Activated CD4-positive, alpha-beta T cell treated with anti-CD3 and anti-CD28 coated beads, Interleukin-2, amount 50 U/mL, for 48 hours (primary cell): ENCODE results near the gene SLC22A12.

Experiments used
- DNase-seq, 2 experiments: peaks; one replicate each; pipeline ENCODE4 v3.0.0-alpha.2; 2020

Gene SLC22A12

DNA sequence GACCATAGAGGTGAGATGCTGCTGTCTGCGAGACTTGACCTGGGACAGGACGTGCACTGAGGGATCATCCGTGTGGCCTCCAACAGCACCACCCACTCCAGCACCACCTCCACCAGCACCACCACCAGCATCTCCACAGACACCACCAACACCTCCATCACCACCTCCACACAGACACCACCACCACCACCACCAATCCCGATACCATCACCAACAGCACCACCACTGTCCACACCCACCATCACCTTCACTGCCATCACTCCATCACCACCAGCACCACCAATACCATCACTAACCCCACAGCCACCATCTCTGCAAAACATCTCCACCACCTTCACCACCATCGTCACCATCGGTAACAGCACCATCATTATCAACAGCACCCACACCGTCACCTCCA, 26.6 kb upstream of the SLC22A12 start:
- DNase-seq = no peak

DNA sequence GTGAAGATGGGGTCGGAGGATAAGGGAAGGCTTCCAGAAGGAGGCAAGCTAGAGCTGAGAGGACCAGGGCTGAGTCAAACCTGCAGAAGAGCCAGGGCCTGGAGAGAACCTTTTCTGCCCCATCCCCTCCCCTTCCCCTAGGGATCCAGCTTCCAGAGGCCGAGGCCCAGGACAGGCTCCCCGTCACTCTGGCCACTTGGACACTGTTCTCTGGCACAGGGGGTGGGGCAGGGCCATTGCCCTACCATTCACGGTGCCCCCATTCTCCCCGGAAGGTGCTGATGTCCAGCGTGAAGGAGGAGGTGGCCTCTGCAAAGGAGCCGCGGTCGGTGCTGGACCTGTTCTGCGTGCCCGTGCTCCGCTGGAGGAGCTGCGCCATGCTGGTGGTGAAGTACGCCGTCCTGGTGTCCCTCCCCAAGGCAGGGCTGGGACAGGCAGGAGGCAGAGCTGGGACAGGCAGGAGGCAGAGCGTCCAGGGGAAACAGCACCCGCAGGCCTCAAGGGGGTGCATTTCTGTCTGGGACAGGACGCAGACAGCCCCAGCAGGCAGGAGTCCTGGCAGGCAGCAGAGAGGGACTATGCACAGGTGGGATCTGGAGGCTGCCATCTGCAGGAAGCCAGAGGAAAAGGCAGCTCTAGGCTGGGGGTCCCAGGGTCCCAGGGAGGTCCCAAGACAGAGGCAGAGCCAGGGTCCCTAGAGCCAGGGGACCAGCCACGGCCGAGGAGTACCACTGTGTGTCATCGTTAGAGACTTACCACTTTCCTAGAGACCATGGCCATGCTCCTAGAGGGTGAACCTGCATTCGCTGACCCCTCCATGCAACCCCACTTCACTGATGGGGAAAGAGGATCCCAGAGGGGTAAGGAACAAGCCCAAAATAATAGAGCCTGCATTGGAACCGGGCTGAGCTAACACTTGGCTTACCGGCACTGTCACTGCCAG, 25.8 kb upstream of the SLC22A12 start:
- no peak for DNase-seq

GRCh38 chr11:64566042-64566914, 24.7 kb upstream of the SLC22A12 start:
- peak; percentile 34 to 38 for DNase-seq

DNA sequence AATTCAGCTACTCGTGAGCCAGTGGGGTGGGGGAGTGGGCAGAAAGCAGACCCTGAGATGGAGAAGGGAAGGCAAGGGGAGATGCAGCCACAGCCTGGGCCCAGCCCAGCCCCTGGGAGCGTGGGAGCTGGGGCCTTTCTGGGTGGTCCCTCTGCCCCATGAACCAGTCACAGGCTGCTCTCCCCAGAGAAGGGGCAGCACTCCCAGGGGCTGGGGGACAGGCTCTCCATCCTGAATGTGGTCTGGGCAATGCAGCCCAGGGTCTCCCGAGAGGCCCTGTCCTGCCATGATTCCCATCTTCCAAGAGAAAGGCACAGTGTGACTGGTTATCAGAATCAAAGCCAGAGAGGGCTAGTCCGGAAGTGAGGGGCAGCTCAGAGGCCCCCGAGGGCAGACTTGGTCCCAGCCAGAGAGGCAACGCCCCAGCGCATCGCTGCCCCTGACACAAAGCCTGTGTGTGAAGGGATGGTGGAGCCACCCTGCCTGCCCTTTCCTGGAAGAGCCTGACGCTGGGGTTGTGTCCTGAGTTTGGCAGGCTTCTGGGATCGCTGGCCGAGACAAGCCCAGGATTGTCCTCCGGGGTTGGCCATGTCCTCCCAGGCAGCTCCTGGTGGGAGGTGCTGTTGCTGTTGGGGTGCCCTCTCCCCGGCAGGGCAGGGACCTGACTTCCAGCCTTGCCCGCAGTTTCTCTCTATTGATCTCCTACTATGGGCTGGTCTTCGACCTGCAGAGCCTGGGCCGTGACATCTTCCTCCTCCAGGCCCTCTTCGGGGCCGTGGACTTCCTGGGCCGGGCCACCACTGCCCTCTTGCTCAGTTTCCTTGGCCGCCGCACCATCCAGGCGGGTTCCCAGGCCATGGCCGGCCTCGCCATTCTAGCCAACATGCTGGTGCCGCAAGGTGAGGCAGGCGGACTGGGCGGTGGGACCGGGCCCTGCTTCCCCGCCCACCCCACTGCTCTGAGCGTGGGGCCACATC, 23.8 kb upstream of the SLC22A12 start:
- DNase-seq = no peak

- no peak for DNase-seq
These were observed 22.9 kb upstream of the SLC22A12 start for GRCh38 chr11:64568041-64568571.

DNA sequence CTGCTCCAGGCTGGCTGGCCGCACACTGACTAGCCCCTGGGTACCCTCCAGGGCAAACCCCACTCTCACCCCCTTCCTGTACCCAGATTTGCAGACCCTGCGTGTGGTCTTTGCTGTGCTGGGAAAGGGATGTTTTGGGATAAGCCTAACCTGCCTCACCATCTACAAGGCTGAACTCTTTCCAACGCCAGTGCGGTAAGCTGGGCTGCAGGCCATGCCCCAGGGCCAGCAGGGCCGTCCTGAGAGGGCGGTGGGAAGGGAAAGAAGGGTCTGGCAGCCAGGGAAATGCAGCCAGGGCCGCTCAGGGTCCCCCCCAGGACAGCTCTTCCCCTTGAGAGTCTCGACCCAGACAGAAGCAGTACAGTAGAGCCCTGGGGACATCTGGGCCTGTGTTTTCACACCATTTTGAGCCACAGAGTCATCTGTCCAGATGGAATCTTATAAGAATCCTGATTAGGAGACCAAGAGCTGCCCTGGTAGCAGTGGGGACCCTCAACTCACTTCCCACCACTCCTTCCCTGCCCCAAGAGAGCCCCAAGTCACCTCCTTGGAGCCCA, 22.4 kb upstream of the SLC22A12 start:
- DNase-seq = no peak

DNA sequence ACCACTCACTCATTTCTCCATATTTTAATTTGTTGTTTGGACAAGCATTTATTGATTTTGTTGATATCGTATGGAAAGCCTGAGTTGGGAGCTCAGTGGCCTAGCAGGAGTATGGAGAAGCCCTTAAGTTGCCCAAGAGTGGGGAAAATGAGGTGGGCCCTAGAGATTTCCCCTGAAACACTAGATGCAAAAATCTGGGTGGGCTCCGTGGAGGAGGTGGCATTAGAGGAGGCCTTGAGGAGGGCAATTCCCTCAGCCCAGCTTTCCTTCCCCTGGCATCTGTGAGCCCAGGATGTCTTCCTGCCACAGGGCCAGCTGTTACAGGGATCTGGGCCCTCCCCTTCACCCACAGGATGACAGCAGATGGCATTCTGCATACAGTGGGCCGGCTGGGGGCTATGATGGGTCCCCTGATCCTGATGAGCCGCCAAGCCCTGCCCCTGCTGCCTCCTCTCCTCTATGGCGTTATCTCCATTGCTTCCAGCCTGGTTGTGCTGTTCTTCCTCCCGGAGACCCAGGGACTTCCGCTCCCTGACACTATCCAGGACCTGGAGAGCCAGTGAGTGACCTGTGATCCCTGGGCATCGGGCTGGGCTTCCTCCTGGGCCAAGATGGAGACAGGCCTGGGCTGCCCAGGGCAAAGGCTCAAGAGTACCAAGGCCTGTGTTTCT, 21.6 kb upstream of the SLC22A12 start:
- no peak for DNase-seq

DNA sequence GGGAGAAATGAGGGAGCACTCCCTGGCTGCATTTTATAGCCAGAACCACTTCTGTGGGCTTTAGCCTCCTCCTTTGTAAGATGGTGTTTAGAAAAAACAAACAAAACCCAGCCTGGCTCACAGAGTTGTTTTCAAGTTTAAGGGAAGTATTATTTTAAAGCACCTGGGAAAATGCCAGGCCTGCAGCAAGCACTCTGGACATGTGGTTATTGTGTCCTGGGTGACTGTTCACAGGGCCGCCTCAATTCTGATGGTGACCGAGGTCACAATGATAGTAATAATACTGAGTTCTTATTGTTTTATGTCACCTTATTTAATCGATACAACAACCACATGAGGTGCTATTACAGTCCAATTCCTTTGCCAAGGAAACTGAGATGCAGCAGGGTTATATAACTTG, 20.7 kb upstream of the SLC22A12 start:
- no peak for DNase-seq

DNA sequence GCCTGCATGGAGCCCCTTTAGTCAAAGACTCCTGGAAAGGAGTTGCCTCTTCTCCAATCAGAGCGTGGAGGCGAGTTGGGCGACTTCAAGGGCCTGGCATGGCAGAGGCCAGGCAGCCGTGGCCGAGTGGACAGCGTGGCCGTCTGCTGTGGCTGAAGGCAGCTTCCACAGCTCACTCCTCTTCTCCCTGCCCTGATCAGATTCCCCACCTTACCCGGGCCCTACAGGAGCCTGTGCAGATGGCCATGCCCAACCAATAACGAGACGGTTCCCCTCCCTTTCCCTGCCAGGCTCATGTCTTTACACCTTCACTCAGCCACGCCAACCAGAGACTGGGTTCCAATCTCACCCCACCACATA, 20.0 kb upstream of the SLC22A12 start:
- no peak for DNase-seq

DNA sequence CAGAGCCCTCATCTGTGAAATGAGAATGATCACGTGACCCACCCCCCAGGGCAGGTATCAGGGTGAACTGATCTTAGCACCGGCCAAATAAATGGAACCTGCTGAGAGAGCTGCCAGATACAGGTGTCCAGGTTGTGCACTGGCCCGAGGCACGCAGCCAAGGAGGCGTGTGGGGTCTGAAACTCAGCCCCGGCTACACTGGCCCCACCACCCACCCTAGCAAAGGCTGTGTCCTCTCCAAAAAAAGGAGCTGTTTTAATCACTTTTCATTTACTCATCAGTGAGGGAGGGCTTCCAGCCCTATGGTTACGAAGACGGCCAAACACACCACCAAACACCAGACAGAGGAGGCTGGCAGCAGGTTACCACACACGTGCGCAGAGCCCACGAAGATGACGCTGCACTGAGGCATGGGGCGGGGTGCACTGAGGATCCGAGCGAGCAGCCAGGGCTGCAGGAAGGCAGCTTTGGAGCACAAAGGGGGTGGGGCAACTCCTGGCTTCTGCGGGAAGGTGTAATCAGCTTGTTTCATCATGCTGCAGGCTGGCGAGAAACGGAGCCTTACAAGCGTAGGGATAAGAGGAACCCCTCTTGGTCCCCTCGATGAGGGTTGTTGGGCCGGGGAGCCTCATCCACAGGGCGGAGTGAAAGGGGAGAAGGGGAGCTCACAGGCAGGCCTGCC, 19.5 kb upstream of the SLC22A12 start:
- no peak for DNase-seq

DNA sequence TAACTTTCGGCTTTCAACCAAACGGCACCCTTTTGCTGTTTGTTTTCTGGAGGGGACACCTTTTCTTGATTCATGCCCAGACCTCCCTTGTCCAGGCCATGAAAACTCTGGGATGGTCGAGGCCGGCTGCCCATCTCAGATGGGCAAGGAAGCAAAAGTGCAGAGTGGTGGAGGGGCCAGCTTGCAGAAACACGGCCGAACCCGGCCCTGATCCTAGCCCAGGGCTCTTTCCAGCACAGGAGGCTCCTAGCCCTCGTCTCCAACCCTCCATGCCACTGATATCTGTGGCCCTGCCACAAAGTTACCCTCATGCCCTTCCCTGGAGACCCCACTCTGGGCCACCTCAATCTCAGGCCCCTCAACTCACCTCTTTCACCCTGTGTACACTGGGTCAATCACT, 18.9 kb upstream of the SLC22A12 start:
- no peak for DNase-seq

DNA sequence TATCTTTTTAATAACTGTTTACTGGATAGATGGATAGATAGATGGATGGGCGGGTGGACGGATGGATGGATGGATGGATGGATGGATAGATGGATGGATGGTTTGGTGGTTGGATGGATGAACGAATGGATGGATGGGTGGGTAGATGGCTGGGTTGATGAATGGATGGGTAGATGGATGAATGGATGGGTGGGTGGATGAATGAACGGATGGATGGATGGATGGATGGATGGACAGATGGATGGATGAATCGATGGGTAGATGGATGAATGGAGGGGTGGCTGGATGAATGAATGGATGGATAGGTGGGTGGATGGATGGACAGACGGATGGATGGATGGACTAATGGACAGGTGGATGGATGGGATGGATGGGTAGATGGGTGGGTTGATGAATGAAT, 13.8 kb upstream of the SLC22A12 start:
- no peak for DNase-seq

GRCh38 chr11:64580412-64580811, 10.6 kb upstream of the SLC22A12 start:
- no peak for DNase-seq

DNA sequence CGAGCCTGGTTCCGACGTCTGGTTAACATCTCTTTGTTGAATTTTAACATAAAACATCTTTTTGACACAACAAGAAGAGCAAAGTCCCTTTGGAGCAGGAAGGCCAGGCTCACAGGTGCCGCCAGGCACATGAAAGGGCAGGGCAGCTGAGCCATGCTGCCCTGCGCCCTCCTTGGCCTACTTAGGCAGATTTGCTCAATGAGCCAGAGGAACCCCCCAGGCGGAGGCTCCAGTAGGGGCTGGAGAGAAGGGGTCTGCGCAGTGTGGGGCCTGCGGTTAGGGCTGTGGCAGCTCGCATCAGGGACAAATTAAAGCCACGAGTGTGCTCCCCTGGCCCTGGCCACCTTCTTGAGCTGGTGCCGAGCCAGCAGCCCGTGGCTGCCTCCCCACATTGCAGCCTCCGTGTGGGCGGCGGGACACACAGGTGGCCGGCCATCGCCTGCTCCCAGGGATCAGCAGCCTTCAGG, 9.9 kb upstream of the SLC22A12 start:
- DNase-seq = no peak

- DNase-seq = no peak
These were observed 8.1 kb upstream of the SLC22A12 start for GRCh38 chr11:64582885-64583284.

DNA sequence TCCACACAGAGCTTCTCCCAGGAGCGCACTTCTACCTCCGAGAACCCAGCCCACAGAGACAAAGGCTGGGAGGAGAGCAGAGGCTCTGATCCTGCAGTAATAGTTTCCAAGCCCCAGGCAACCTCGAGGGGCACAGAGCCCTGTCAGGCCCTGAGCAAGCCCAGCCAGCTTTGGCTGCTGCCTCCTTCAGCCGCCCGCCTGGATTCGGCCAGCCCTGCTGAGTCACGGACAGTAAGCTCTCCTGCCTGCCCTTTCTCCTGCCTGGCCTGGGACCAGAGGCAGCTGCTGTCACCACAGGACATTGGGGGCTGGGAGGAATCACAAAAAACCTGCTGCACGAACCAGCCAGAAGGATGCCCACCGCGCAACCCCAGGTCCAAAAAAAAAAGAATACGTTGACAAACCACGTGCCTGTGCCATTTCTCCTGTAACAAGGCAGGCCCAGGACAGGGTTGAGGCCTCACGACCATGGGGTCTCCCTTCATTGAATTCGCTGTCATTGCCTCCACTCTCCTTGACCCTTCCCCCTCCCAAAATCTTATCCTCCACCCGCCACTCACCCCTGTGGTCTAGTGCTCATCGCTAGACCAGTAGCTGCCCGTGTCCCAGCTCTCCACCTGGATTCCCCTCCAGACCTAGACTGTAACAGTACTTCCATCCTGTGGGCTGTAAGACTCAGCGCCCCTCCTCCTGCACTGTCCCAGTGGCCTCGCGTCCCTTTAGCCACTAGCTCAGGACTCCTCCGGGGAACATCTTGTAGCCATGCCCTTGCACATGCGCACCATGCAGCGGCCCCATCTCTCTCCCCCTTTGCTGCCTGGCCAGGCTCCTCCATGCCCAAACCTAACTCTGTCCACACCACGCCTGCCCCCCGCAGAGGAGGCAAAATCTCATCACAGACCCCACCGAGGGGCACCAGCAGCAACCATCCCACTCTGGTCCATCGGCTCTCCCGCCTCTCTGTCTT, 7.4 kb upstream of the SLC22A12 start:
- DNase-seq = no peak

DNA sequence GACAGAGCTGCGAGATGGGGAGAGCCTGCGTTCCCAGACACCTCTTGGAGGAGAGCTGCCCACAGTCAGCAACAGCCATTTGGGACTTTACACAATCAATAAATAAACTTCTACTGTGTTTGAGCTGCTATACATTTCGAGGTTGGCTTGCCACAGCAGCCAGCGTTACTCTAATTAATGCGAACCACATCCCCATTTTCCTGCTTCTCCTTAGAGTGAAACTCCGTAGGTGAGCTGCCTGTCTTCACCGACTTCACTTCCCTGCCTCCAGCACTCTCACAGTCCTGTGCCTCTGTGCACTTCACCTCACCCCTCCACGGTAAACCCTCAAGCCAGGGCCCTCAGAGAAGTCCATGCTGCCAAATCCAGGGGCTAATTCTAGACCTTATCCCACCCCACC, 5.9 kb upstream of the SLC22A12 start:
- DNase-seq = no peak

DNA sequence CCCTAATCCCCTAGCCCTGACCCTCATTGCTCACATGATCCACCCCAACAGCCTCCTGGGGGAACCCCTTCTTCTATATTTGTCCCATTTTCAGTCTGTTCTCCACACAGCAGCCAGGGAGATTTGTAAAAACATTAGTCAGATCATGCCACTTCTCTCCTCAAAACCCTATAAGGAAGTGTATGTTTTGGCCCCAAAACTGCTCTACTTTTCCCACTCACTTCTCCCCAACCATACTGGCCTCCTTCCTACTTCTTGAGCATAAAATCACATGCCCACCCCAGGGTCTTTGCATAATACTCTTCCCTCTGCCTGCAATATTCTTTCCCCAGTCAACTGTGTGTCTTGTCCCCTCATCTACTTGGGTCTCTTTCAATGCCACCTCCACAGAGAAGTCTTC, 4.7 kb upstream of the SLC22A12 start:
- no peak for DNase-seq

- DNase-seq = no peak
These were observed 2.3 kb upstream of the SLC22A12 start for GRCh38 chr11:64588701-64589100.
